Endothelial cell of umbilical vein (primary cell): ENCODE measurements around the gene EEFSEC. TPM values are rescaled to one million over a fixed set of nuclear protein-coding genes. Genes with fewer than 3 reads are reported as not detected.

Experiments
- BruUV-seq: library from RNA; stranded (reverse); fragments of 400-500 nt; replicated peaks from 2 replicates; lab custom pipeline; 2021; lab: Mats Ljungman, UMichigan
- CTCF ChIA-PET: fragments of 300-600, 350-600 bp; sonication (Branson Sonifier 250); formaldehyde crosslinking; loops from one replicate; lab custom pipeline; 2021; ENCODE audit warnings: antibody characterized with exemption, inconsistent platforms; lab: Charles Lee
- POLR2A ChIA-PET: fragments of 300-600, 350-600 bp; sonication (Branson Sonifier 250); formaldehyde crosslinking; loops from one replicate; lab custom pipeline; 2021; ENCODE audit warnings: antibody characterized with exemption, inconsistent platforms; lab: Charles Lee
- DNase-seq: peaks from one replicate; pipeline ENCODE4 v3.0.0-alpha.2; 2011; ENCODE audit warnings: low read depth, low spot score
- FAIRE-seq: peaks from 2 replicates; lab custom pipeline; 2011; peaks lifted over from hg19 to GRCh38; lab: Jason Lieb, UNC
- H2AFZ ChIP-seq: 2 replicates; pipeline ENCODE4 v1.6.0; 2012; ENCODE audit warnings: low read depth, low read length, control low read depth, inconsistent platforms
- H3K27ac ChIP-seq: 2 replicates; pipeline ENCODE4 v1.5.1; 2011; ENCODE audit warnings: low read depth, mild to moderate bottlenecking, control low read depth, low read length, moderate library complexity; ENCODE audit not compliant: insufficient read depth
- H3K27me3 ChIP-seq, 2 experiments: 2 replicates each; pipeline versions ENCODE4 v1.6.0 to v1.6.1; 2011; ENCODE audit warnings: low read length in 2 of 2, mixed read lengths in 1 of 2; ENCODE audit not compliant: control insufficient read depth in 2 of 2, insufficient read depth in 2 of 2
- H3K36me3 ChIP-seq, 2 experiments: 2 replicates in 1 of 2; 3 replicates in 1 of 2; pipeline ENCODE4 v1.5.1; 2011; ENCODE audit warnings: low read length in 2 of 2, mild to moderate bottlenecking in 1 of 2, moderate library complexity in 1 of 2; ENCODE audit not compliant: control insufficient read depth in 2 of 2, insufficient read depth in 2 of 2; ENCODE audit errors: extremely low read depth in 1 of 2
- H3K4me1 ChIP-seq: 3 replicates; pipeline ENCODE4 v1.5.1; 2011; ENCODE audit warnings: mild to moderate bottlenecking, low read length; ENCODE audit not compliant: control insufficient read depth, insufficient read depth; ENCODE audit errors: extremely low read depth
- H3K4me2 ChIP-seq: 2 replicates; pipeline ENCODE4 v1.6.1; 2011; ENCODE audit warnings: low read length, control low read depth, mixed read lengths; ENCODE audit not compliant: insufficient read depth
- H3K4me3 ChIP-seq, 3 experiments: fragments of 200-600 bp in 1 of 3; sonication (generic), shearing (Covaris generic) in 1 of 3; replicated peaks in 1 of 3; 2 replicates each; pipeline ENCODE4 v1.5.1; 2011 to 2016; ENCODE audit warnings: control low read depth in 3 of 3, low read length in 3 of 3, mild to moderate bottlenecking in 2 of 3, inconsistent platforms in 1 of 3, low read depth in 1 of 3, moderate library complexity in 1 of 3; ENCODE audit not compliant: insufficient read depth in 1 of 3
- H3K79me2 ChIP-seq: 2 replicates; pipeline ENCODE4 v1.6.0; 2012; ENCODE audit warnings: low read length, inconsistent platforms; ENCODE audit not compliant: control insufficient read depth, insufficient read depth
- H3K9ac ChIP-seq: replicated peaks from 2 replicates; pipeline ENCODE3; 2011; ENCODE audit warnings: low read length, control low read depth; ENCODE audit not compliant: insufficient read depth; ENCODE audit errors: extremely low read depth
- H3K9me1 ChIP-seq: replicated peaks from 3 replicates; pipeline ENCODE4 v1.6.0; 2011; ENCODE audit warnings: mild to moderate bottlenecking, low read length; ENCODE audit not compliant: control insufficient read depth, insufficient read depth; ENCODE audit errors: extremely low read depth
- H3K9me3 ChIP-seq: replicated peaks from 2 replicates; pipeline ENCODE4 v1.5.1; 2012; ENCODE audit warnings: low read length, inconsistent platforms; ENCODE audit not compliant: control insufficient read depth, insufficient read depth
- H4K20me1 ChIP-seq: replicated peaks from 2 replicates; pipeline ENCODE3; 2011; ENCODE audit warnings: mild to moderate bottlenecking, low read length; ENCODE audit not compliant: control insufficient read depth, insufficient read depth; ENCODE audit errors: extremely low read depth
- CTCF ChIP-seq, 2 donors: IDR thresholded peaks; 1 replicate in 1 of 2; 2 replicates in 1 of 2; pipeline ENCODE4 v1.5.1; 2011; ENCODE audit warnings: low read length in 2 of 2, mild to moderate bottlenecking in 2 of 2, moderate library complexity in 2 of 2, control low read depth in 1 of 2, inconsistent platforms in 1 of 2, low read depth in 1 of 2; ENCODE audit not compliant: insufficient read depth in 1 of 2; ENCODE audit errors: extremely low read depth in 1 of 2
- EZH2 ChIP-seq: IDR thresholded peaks from 2 replicates; pipeline ENCODE4 v1.6.1; 2012; ENCODE audit warnings: borderline replicate concordance, low read depth, mild to moderate bottlenecking, moderate library complexity, low read length, inconsistent platforms; ENCODE audit not compliant: severe bottlenecking
- FOS ChIP-seq: IDR thresholded peaks from 2 replicates; pipeline ENCODE4 v1.6.1; 2011; ENCODE audit warnings: mild to moderate bottlenecking, low read length, moderate library complexity, borderline replicate concordance; ENCODE audit not compliant: insufficient read depth
- MAX ChIP-seq: IDR thresholded peaks from 2 replicates; pipeline ENCODE4 v1.6.1; 2011; ENCODE audit not compliant: insufficient read depth, insufficient read length
- MYC ChIP-seq: IDR thresholded peaks from one replicate; pipeline ENCODE4 v1.6.1; 2011; ENCODE audit warnings: mild to moderate bottlenecking, low read depth, low read length
- POLR2A ChIP-seq: IDR thresholded peaks from 2 replicates; pipeline ENCODE4 v1.6.1; 2012; ENCODE audit warnings: low read depth, mild to moderate bottlenecking, control low read depth, low read length
- POLR2AphosphoS5 ChIP-seq: IDR thresholded peaks from 2 replicates; pipeline ENCODE4 v1.6.1; 2012; ENCODE audit warnings: low read depth, mild to moderate bottlenecking, control low read depth, low read length, moderate library complexity; ENCODE audit not compliant: insufficient read depth
- dilution Hi-C: fragments of 300-500 bp; cut with MboI; formaldehyde crosslinking; loops from one replicate; pipeline ENCODE4 v1.15.0; 2019; ENCODE audit warnings: low sequenced_read_pairs; ENCODE audit not compliant: extremely low pct_ligation_motif_present
- intact Hi-C: fragments of 100-400 bp; cut with micrococcal nuclease; formaldehyde crosslinking; loops from one replicate; pipeline ENCODE4 v1.10.0; 2022
- polyA plus RNA-seq, 4 experiments: library from polyadenylated mRNA; depleted of rRNA in 3 of 4; stranded (reverse) in 3 of 4; unstranded in 1 of 4; fragments of >200 nt; gene quantifications; 2 replicates each; pipeline versions ENCODE4 v1.2.1 to v1.2.3, GENCODE V29; 2011 to 2012; ENCODE audit warnings: missing spikeins in 1 of 4
- total RNA-seq: library from RNA; stranded (reverse); gene quantifications from 2 replicates; pipeline ENCODE4 v1.2.3, GENCODE V29; 2021

The EEFSEC gene
- total and polyA plus RNA-seq, 2 donors (not counting 3 experiments of a cell fraction or from before 2014, with no cell fraction given): 13.1 to 14.5 TPM

DNA sequence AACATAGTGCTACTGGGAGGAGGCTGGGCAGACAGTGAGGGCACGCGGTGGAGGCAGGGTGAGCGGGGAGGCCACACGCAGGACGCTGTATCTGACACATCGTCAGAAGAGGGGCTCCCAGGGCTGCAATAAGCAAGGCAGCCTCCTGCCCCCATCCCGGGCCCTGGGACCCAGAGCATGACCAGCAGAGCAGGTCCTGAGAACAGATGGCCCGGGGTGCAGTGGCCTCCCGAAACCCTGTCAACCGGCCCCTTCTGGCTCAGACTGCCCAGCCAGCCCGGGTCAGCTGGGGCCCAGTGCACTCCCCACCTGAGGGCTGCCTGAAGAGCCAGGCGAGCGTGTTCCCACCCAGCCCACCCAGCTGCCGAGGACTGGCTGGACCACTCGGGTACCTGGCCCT lies 276.0 kb downstream of the EEFSEC start:
- Histone ChIP-seq H3K79me2 (no peaks in the 10 kb centered on the region), H4K20me1 (no peaks in the 10 kb centered on the region), H2AFZ (no peak overlapping the region), H3K4me3 (no peak overlapping the region), H3K36me3 (no peaks in the 10 kb centered on the region), H3K27me3 (peaks cover 20 to 22% of the 10 kb centered on the region in 2 experiments), H3K9me3 (no peaks in the 10 kb centered on the region), H3K9ac (no peak overlapping the region), H3K4me2 (no peak overlapping the region), H3K27ac (no peak overlapping the region), H3K9me1 (no peaks in the 10 kb centered on the region), H3K4me1 (peaks cover 3% of the 10 kb centered on the region)
- dilution Hi-C loops (loop anchor here (25.0 kb wide), 1 partner anchor 158 kb away; no protein-coding TSS in a partner anchor), intact Hi-C loops (no loop called here)
- POLR2A ChIA-PET: no interaction called here
- FAIRE-seq (no peak), DNase-seq (no peak)
- TF ChIP-seq CTCF (IDR thresholded peaks at IDR 0.05; ENCODE audit: extremely low read depth in 1 of 2, insufficient read depth in 1 of 2, low read depth in 1 of 2, low read length in 2 of 2): no peak
- BruUV-seq: no TSS peak
- CTCF ChIA-PET: interaction anchor here (1.1 to 5.4 kb wide), 2 partner anchors 68 to 144 kb away, joined by 3 to 52 read pairs; no protein-coding TSS in a partner anchor

- intact Hi-C loops: no loop called here
- dilution Hi-C loops: loop anchor here (25.0 kb wide), 1 partner anchor 158 kb away; no protein-coding TSS in a partner anchor
- Histone ChIP-seq H3K27ac (no peak overlapping the region), H4K20me1 (no peaks in the 10 kb centered on the region), H3K9me3 (no peaks in the 10 kb centered on the region), H3K36me3 (no peaks in the 10 kb centered on the region), H3K9ac (no peak overlapping the region), H3K4me1 (peaks cover 2% of the 10 kb centered on the region), H3K4me3 (no peak overlapping the region), H3K9me1 (no peaks in the 10 kb centered on the region), H3K4me2 (no peak overlapping the region), H2AFZ (no peak overlapping the region), H3K27me3 (peaks cover 24% of the 10 kb centered on the region in 2 experiments), H3K79me2 (no peaks in the 10 kb centered on the region)
- BruUV-seq: no TSS peak
- DNase-seq (no peak), FAIRE-seq (no peak)
- TF ChIP-seq POLR2A: no peak
- no peak for TF ChIP-seq FOS
- no peak for TF ChIP-seq MAX
- no peak for TF ChIP-seq POLR2AphosphoS5
- TF ChIP-seq MYC: no peak
- no peak for TF ChIP-seq CTCF (IDR thresholded peaks at IDR 0.05; ENCODE audit: extremely low read depth in 1 of 2, insufficient read depth in 1 of 2, low read depth in 1 of 2, low read length in 2 of 2)
- no peak for TF ChIP-seq EZH2
- ChIA-PET CTCF (interaction anchor here (0.7 to 2.9 kb wide), 5 partner anchors 27 to 178 kb away, joined by 3 to 10 read pairs (median 3); no protein-coding TSS in a partner anchor), POLR2A (no interaction called here)
Observed at GRCh38 chr3:128429751-128430150, 276.5 kb downstream of the EEFSEC start.
